ENCODE data around the gene IGFL1.
"Not testable (repeated sequence)": the region's sequence is repeated elsewhere in the genome, so short reads cannot be mapped to it uniquely, and the experiment has no call there.

The IGFL1 gene

GRCh38 chr19:46193678-46194077, 35.9 kb upstream of the IGFL1 start:
- no peaks in the 10 kb centered on the region for H3K4me1 ChIP-seq
- no peak for DNase-seq (ENCODE audit: low spot score in 2 of 2)

GRCh38 chr19:46195104-46195503, 34.4 kb upstream of the IGFL1 start:
- in situ Hi-C loops (cut with MboI; ENCODE audit: low sequenced_read_pairs): no loop called here
- DNase-seq (ENCODE audit: low spot score in 2 of 2): no peak
- Histone ChIP-seq H3K27me3 (ENCODE audit: low read depth) (peaks cover 8% of the 10 kb centered on the region), H3K36me3 (replicated peaks) (no peaks in the 10 kb centered on the region), H3K4me1 (no peaks in the 10 kb centered on the region), H3K9me3 (no peaks in the 10 kb centered on the region), H3K4me3 (no peak overlapping the region)

More at GRCh38 chr19:46193678-46194077, 35.9 kb upstream of the IGFL1 start:
- Histone ChIP-seq H3K36me3 (replicated peaks) (no peaks in the 10 kb centered on the region), H3K9me3 (no peaks in the 10 kb centered on the region), H3K27me3 (ENCODE audit: low read depth) (peaks cover 11% of the 10 kb centered on the region), H3K4me3 (no peak overlapping the region)
- in situ Hi-C loops (cut with MboI; ENCODE audit: low sequenced_read_pairs): no loop called here

GRCh38 chr19:46195919-46196318, 33.6 kb upstream of the IGFL1 start:
- H3K27me3 ChIP-seq (ENCODE audit: low read depth); H3K4me1 ChIP-seq; H3K9me3 ChIP-seq; DNase-seq (ENCODE audit: low spot score in 2 of 2); H3K36me3 ChIP-seq (replicated peaks); H3K4me3 ChIP-seq; in situ Hi-C loops (cut with MboI; ENCODE audit: low sequenced_read_pairs): not testable (repeated sequence)

- Histone ChIP-seq H3K27me3 (ENCODE audit: low read depth) (peaks cover 9% of the 10 kb centered on the region), H3K36me3 (replicated peaks) (no peaks in the 10 kb centered on the region), H3K9me3 (no peaks in the 10 kb centered on the region), H3K4me3 (no peak overlapping the region), H3K4me1 (no peaks in the 10 kb centered on the region)
- in situ Hi-C loops (cut with MboI; ENCODE audit: low sequenced_read_pairs): no loop called here
- no peak for DNase-seq (ENCODE audit: low spot score in 2 of 2)
Measured at GRCh38 chr19:46196410-46197124, 33.0 kb upstream of the IGFL1 start.

- Histone ChIP-seq H3K4me3 (no peak overlapping the region), H3K36me3 (replicated peaks) (no peaks in the 10 kb centered on the region), H3K9me3 (no peaks in the 10 kb centered on the region), H3K27me3 (ENCODE audit: low read depth) (peaks cover 12% of the 10 kb centered on the region), H3K4me1 (no peaks in the 10 kb centered on the region)
- DNase-seq (ENCODE audit: low spot score in 2 of 2): no peak
- in situ Hi-C loops (cut with MboI; ENCODE audit: low sequenced_read_pairs): no loop called here
Measured at GRCh38 chr19:46197314-46198070, 32.0 kb upstream of the IGFL1 start.

GRCh38 chr19:46198756-46199155, 30.8 kb upstream of the IGFL1 start:
- no peaks in the 10 kb centered on the region for H3K36me3 ChIP-seq (replicated peaks)
- peaks cover 6% of the 10 kb centered on the region; the same call in 1 of the 2 replicates for H3K27me3 ChIP-seq (ENCODE audit: low read depth)
- no peak overlapping the region for H3K4me3 ChIP-seq
- H3K4me1 ChIP-seq: no peaks in the 10 kb centered on the region
- H3K9me3 ChIP-seq: no peaks in the 10 kb centered on the region
- no peak for DNase-seq (ENCODE audit: low spot score in 2 of 2)
- in situ Hi-C loops (cut with MboI; ENCODE audit: low sequenced_read_pairs): no loop called here

GRCh38 chr19:46201454-46202310, 27.9 kb upstream of the IGFL1 start:
- no peaks in the 10 kb centered on the region for H3K9me3 ChIP-seq
- in situ Hi-C loops (cut with MboI; ENCODE audit: low sequenced_read_pairs): no loop called here
- DNase-seq (ENCODE audit: low spot score in 2 of 2): no peak
- peaks cover 4% of the 10 kb centered on the region; the same call in 1 of the 2 replicates for H3K27me3 ChIP-seq (ENCODE audit: low read depth)
- H3K36me3 ChIP-seq (replicated peaks): no peaks in the 10 kb centered on the region
- H3K4me1 ChIP-seq: no peaks in the 10 kb centered on the region
- H3K4me3 ChIP-seq: no peak overlapping the region

- no peaks in the 10 kb centered on the region for H3K36me3 ChIP-seq (replicated peaks)
- in situ Hi-C loops (cut with MboI; ENCODE audit: low sequenced_read_pairs): no loop called here
- H3K4me3 ChIP-seq: no peak overlapping the region
- H3K4me1 ChIP-seq: no peaks in the 10 kb centered on the region
- no peak for DNase-seq (ENCODE audit: low spot score in 2 of 2)
- no peaks in the 10 kb centered on the region for H3K9me3 ChIP-seq
- H3K27me3 ChIP-seq (ENCODE audit: low read depth): peaks cover 4% of the 10 kb centered on the region; the same call in 1 of the 2 replicates
Measured at GRCh38 chr19:46202426-46202825, 27.1 kb upstream of the IGFL1 start.

GRCh38 chr19:46202872-46203860, 26.4 kb upstream of the IGFL1 start:
- no peaks in the 10 kb centered on the region for H3K4me1 ChIP-seq
- H3K36me3 ChIP-seq (replicated peaks): no peaks in the 10 kb centered on the region
- H3K9me3 ChIP-seq: no peaks in the 10 kb centered on the region
- peaks cover 7% of the 10 kb centered on the region; the same call in 1 of the 2 replicates for H3K27me3 ChIP-seq (ENCODE audit: low read depth)
- in situ Hi-C loops (cut with MboI; ENCODE audit: low sequenced_read_pairs): no loop called here
- no peak for DNase-seq (ENCODE audit: low spot score in 2 of 2)
- H3K4me3 ChIP-seq: no peak overlapping the region

GRCh38 chr19:46204008-46204407, 25.5 kb upstream of the IGFL1 start:
- DNase-seq (ENCODE audit: low spot score in 2 of 2): no peak
- Histone ChIP-seq H3K27me3 (ENCODE audit: low read depth) (peaks cover 7% of the 10 kb centered on the region; the same call in 1 of the 2 replicates), H3K9me3 (no peaks in the 10 kb centered on the region), H3K4me1 (no peaks in the 10 kb centered on the region), H3K4me3 (no peak overlapping the region), H3K36me3 (replicated peaks) (no peaks in the 10 kb centered on the region)
- in situ Hi-C loops (cut with MboI; ENCODE audit: low sequenced_read_pairs): no loop called here

- peaks cover 14% of the 10 kb centered on the region; the same call in 1 of the 2 replicates for H3K27me3 ChIP-seq (ENCODE audit: low read depth)
- no peak for DNase-seq (ENCODE audit: low spot score in 2 of 2)
Measured at GRCh38 chr19:46205183-46205984, 24.2 kb upstream of the IGFL1 start.

GRCh38 chr19:46206176-46206575, 23.4 kb upstream of the IGFL1 start:
- H3K27me3 ChIP-seq (ENCODE audit: low read depth): peaks cover 14% of the 10 kb centered on the region; the same call in 1 of the 2 replicates
- H3K9me3 ChIP-seq: no peaks in the 10 kb centered on the region
- in situ Hi-C loops (cut with MboI; ENCODE audit: low sequenced_read_pairs): no loop called here
- no peak for DNase-seq (ENCODE audit: low spot score in 2 of 2)
- H3K36me3 ChIP-seq (replicated peaks): no peaks in the 10 kb centered on the region
- no peaks in the 10 kb centered on the region for H3K4me1 ChIP-seq
- no peak overlapping the region for H3K4me3 ChIP-seq

More at GRCh38 chr19:46205183-46205984, 24.2 kb upstream of the IGFL1 start:
- no peak overlapping the region for H3K4me3 ChIP-seq
- no peaks in the 10 kb centered on the region for H3K36me3 ChIP-seq (replicated peaks)
- H3K9me3 ChIP-seq: no peaks in the 10 kb centered on the region
- in situ Hi-C loops (cut with MboI; ENCODE audit: low sequenced_read_pairs): no loop called here
- H3K4me1 ChIP-seq: no peaks in the 10 kb centered on the region
